Panc1 (cell line): ENCODE measurements around the gene NEMP1.

Experiments
- CTCF ChIP-seq: fragments of 450-650 bp; IDR thresholded peaks from 2 replicates; pipeline ENCODE4 v1.5.1; 2017; ENCODE audit warnings: mild to moderate bottlenecking
- POLR2AphosphoS5 ChIP-seq: IDR thresholded peaks from 2 replicates; pipeline ENCODE4 v1.6.1; 2012; ENCODE audit warnings: mild to moderate bottlenecking, low read depth, low read length, moderate library complexity
- TF ChIP-seq, protein P1 (sequence below), 2 experiments: IDR thresholded peaks; 2 replicates each; pipeline ENCODE4 v1.6.1; 2011 to 2012; ENCODE audit warnings: low read depth in 2 of 2, control low read depth in 1 of 2, low read length in 1 of 2, mild to moderate bottlenecking in 1 of 2, moderate library complexity in 1 of 2; ENCODE audit not compliant: insufficient read depth in 1 of 2

DNA sequence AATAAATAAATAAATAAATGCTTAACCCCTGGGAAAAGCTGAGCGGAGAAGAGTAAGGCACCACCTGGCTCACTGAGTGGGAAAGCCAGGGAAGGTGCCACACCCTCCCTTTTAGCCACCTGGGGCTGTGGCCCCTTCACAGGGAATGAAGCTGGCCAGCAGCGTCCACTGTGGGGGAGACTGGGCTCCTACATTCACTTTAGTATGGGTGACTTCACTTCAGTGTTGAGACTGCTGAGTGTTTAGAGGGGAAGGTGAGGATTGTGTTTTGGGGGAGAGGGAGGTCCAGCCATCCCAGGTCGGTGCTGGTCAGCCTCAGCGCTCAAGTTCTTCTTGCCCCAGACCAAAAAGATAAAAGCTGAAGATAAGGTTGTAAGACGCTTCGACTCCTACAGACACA lies 11.9 kb upstream of the NEMP1 start:
- TF ChIP-seq CTCF = no peak
- TF ChIP-seq POLR2AphosphoS5 = no peak
- TF ChIP-seq, protein P1, sequence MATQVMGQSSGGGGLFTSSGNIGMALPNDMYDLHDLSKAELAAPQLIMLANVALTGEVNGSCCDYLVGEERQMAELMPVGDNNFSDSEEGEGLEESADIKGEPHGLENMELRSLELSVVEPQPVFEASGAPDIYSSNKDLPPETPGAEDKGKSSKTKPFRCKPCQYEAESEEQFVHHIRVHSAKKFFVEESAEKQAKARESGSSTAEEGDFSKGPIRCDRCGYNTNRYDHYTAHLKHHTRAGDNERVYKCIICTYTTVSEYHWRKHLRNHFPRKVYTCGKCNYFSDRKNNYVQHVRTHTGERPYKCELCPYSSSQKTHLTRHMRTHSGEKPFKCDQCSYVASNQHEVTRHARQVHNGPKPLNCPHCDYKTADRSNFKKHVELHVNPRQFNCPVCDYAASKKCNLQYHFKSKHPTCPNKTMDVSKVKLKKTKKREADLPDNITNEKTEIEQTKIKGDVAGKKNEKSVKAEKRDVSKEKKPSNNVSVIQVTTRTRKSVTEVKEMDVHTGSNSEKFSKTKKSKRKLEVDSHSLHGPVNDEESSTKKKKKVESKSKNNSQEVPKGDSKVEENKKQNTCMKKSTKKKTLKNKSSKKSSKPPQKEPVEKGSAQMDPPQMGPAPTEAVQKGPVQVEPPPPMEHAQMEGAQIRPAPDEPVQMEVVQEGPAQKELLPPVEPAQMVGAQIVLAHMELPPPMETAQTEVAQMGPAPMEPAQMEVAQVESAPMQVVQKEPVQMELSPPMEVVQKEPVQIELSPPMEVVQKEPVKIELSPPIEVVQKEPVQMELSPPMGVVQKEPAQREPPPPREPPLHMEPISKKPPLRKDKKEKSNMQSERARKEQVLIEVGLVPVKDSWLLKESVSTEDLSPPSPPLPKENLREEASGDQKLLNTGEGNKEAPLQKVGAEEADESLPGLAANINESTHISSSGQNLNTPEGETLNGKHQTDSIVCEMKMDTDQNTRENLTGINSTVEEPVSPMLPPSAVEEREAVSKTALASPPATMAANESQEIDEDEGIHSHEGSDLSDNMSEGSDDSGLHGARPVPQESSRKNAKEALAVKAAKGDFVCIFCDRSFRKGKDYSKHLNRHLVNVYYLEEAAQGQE (IDR thresholded peaks at IDR 0.05; ENCODE audit: insufficient read depth in 1 of 2, low read depth in 2 of 2, low read length in 1 of 2) = no peak
